Measurements from ENCODE around the gene CDC42EP1.
A peak's percentile ranks its signal among the peaks of the same experiment; 100 is the strongest.

CDC42EP1 gene

GRCh38 chr22:37551981-37552380, 8.3 kb upstream of the CDC42EP1 start:
- Histone ChIP-seq H3K9me3 (ENCODE audit: control insufficient read depth, low read length) (no peaks in the 10 kb centered on the region), H3K36me3 (ENCODE audit: control insufficient read depth, insufficient read depth, low read length, severe bottlenecking) (no peaks in the 10 kb centered on the region), H3K9ac (ENCODE audit: low read length) (no peak overlapping the region), H3K4me3 (ENCODE audit: low read length) (no peak overlapping the region), H3K4me1 (ENCODE audit: control insufficient read depth, insufficient read depth, low read length) (peaks cover 52% of the 10 kb centered on the region), H3K27me3 (replicated peaks; ENCODE audit: control insufficient read depth, insufficient read depth, low read length) (no peaks in the 10 kb centered on the region)
- no peak for DNase-seq (ENCODE audit: low read depth)

GRCh38 chr22:37552524-37553163, 7.6 kb upstream of the CDC42EP1 start:
- Histone ChIP-seq H3K9ac (ENCODE audit: low read length) (peak overlapping the region; percentile 48), H3K4me3 (ENCODE audit: low read length) (no peak overlapping the region), H3K4me1 (ENCODE audit: control insufficient read depth, insufficient read depth, low read length) (peaks cover 49% of the 10 kb centered on the region), H3K9me3 (ENCODE audit: control insufficient read depth, low read length) (no peaks in the 10 kb centered on the region), H3K36me3 (ENCODE audit: control insufficient read depth, insufficient read depth, low read length, severe bottlenecking) (no peaks in the 10 kb centered on the region), H3K27me3 (replicated peaks; ENCODE audit: control insufficient read depth, insufficient read depth, low read length) (no peaks in the 10 kb centered on the region)
- peak; percentile 53 for DNase-seq (ENCODE audit: low read depth)

DNA sequence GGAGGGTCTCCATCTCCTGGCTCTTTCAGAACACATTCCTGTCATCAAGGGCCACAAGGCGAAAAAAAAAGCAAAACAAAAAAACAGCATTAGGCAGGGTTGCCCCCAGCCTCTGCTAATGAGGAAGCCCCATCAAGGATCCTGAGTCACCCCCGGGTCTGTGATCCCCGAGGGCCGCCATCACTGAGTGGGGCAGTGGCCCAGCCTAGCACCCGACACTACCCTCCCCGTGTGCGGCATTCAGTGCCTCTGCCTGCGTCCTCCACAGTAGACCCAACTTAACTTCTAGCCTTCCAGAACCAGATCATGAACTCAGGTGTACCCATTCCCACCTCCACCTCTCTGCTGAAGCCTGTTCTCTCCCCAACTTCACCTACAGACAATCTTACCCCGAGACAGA, 6.6 kb upstream of the CDC42EP1 start:
- Histone ChIP-seq H3K27me3 (replicated peaks; ENCODE audit: control insufficient read depth, insufficient read depth, low read length) (no peaks in the 10 kb centered on the region), H3K9ac (ENCODE audit: low read length) (no peak overlapping the region), H3K4me3 (ENCODE audit: low read length) (no peak overlapping the region), H3K9me3 (ENCODE audit: control insufficient read depth, low read length) (no peaks in the 10 kb centered on the region), H3K36me3 (ENCODE audit: control insufficient read depth, insufficient read depth, low read length, severe bottlenecking) (no peaks in the 10 kb centered on the region), H3K4me1 (ENCODE audit: control insufficient read depth, insufficient read depth, low read length) (peaks cover 41% of the 10 kb centered on the region)
- DNase-seq (ENCODE audit: low read depth): no peak

DNA sequence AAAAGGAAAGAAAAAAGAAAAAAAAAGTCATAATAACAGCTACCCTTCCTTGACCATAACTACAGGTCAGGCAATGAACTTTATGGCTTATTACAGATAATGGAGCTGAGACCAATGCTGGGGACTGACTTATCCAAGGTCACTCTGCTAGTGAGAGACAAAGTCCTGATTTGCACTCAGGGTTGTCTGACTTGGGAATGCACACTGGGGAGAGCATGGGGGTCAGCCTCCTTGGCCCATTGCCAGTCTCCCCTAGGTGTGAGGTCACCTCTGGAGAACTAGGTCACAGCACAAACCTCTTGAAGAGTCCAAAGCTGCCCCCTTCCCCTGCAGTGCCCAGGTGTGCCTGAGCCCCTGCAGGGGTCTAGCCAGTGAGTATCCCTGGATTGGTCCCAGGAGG, 5.3 kb upstream of the CDC42EP1 start:
- no peak for DNase-seq (ENCODE audit: low read depth)
- H3K4me1 ChIP-seq (ENCODE audit: control insufficient read depth, insufficient read depth, low read length): peaks cover 35% of the 10 kb centered on the region
- no peaks in the 10 kb centered on the region for H3K27me3 ChIP-seq (replicated peaks; ENCODE audit: control insufficient read depth, insufficient read depth, low read length)
- no peak overlapping the region for H3K4me3 ChIP-seq (ENCODE audit: low read length)
- no peak overlapping the region for H3K9ac ChIP-seq (ENCODE audit: low read length)
- H3K36me3 ChIP-seq (ENCODE audit: control insufficient read depth, insufficient read depth, low read length, severe bottlenecking): no peaks in the 10 kb centered on the region
- H3K9me3 ChIP-seq (ENCODE audit: control insufficient read depth, low read length): no peaks in the 10 kb centered on the region

DNA sequence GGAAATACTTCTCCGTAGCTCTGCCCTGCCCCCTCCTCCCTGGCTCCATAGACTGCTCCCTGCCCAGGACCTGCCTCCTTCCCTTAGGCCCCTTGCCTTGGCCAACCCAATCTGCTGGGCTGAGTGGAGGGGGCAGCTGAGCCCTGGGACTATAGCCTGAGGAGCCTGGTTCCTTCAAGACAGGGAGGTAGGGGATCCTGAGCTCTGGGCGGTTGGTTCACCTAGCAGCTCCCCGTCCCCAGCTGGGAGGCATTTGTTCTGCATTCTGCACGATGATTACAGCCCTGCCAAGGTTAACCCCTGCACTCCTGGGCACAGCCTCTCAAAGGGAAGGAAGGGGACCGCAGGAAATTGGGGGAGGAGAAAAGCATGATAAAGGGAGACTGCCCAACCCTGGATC, 3.6 kb upstream of the CDC42EP1 start:
- Histone ChIP-seq H3K9ac (ENCODE audit: low read length) (no peak overlapping the region), H3K4me3 (ENCODE audit: low read length) (no peak overlapping the region), H3K36me3 (ENCODE audit: control insufficient read depth, insufficient read depth, low read length, severe bottlenecking) (no peaks in the 10 kb centered on the region), H3K27me3 (replicated peaks; ENCODE audit: control insufficient read depth, insufficient read depth, low read length) (no peaks in the 10 kb centered on the region), H3K4me1 (ENCODE audit: control insufficient read depth, insufficient read depth, low read length) (peaks cover 25% of the 10 kb centered on the region), H3K9me3 (ENCODE audit: control insufficient read depth, low read length) (no peaks in the 10 kb centered on the region)
- peak; percentile 38 for DNase-seq (ENCODE audit: low read depth)

DNA sequence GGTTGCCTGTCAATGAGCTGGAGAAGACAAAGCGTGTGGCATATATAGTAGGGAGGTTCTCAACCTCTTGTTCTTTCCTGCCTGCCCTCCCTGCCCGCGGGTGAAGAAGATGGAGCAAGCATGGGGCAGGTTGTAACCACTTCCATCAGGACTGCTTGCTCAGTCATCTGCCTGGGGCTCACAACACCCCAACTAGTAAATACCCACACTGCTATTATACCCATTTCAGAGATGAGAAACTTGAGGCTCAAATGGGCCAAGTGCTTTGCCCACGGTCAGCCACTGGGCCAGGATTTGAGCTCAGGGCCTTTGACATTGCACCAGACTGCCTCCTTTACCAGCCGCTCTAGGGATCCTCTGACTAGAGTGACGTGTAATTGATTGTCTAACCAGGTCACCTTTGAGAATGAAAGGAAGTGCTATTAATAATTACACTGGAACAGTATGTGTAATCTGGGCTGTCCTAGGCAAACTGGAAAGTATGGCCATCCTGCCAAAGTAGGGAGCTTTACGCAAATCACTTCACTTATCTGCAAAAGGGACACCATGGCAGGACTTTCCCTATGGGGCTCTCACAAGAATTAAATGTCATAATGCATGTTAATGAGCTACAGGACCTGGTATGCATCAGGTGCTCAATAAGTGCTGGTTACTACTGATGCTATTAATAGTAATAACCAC, 2.8 kb upstream of the CDC42EP1 start:
- H3K9ac ChIP-seq (ENCODE audit: low read length): no peak overlapping the region

GRCh38 chr22:37558815-37559214, 1.5 kb upstream of the CDC42EP1 start:
- H3K4me3 ChIP-seq (ENCODE audit: low read length): no peak overlapping the region
- H3K9me3 ChIP-seq (ENCODE audit: control insufficient read depth, low read length): no peaks in the 10 kb centered on the region
- H3K27me3 ChIP-seq (replicated peaks; ENCODE audit: control insufficient read depth, insufficient read depth, low read length): no peaks in the 10 kb centered on the region
- DNase-seq (ENCODE audit: low read depth): no peak
- H3K9ac ChIP-seq (ENCODE audit: low read length): peak overlapping the region; percentile 33
- H3K36me3 ChIP-seq (ENCODE audit: control insufficient read depth, insufficient read depth, low read length, severe bottlenecking): no peaks in the 10 kb centered on the region
- H3K4me1 ChIP-seq (ENCODE audit: control insufficient read depth, insufficient read depth, low read length): peaks cover 33% of the 10 kb centered on the region

More for the DNA sequence above, 2.8 kb upstream of the CDC42EP1 start:
- Histone ChIP-seq H3K27me3 (replicated peaks; ENCODE audit: control insufficient read depth, insufficient read depth, low read length) (no peaks in the 10 kb centered on the region), H3K4me3 (ENCODE audit: low read length) (no peak overlapping the region), H3K9me3 (ENCODE audit: control insufficient read depth, low read length) (no peaks in the 10 kb centered on the region), H3K4me1 (ENCODE audit: control insufficient read depth, insufficient read depth, low read length) (peaks cover 24% of the 10 kb centered on the region), H3K36me3 (ENCODE audit: control insufficient read depth, insufficient read depth, low read length, severe bottlenecking) (no peaks in the 10 kb centered on the region)
- DNase-seq (ENCODE audit: low read depth): no peak

GRCh38 chr22:37559521-37559900, 769 bp upstream of the CDC42EP1 start:
- Histone ChIP-seq H3K9me3 (ENCODE audit: control insufficient read depth, low read length) (no peaks in the 10 kb centered on the region), H3K27me3 (replicated peaks; ENCODE audit: control insufficient read depth, insufficient read depth, low read length) (no peaks in the 10 kb centered on the region), H3K9ac (ENCODE audit: low read length) (peak overlapping the region; percentile 94), H3K4me1 (ENCODE audit: control insufficient read depth, insufficient read depth, low read length) (peaks cover 40% of the 10 kb centered on the region), H3K4me3 (ENCODE audit: low read length) (peak overlapping the region; percentile 76), H3K36me3 (ENCODE audit: control insufficient read depth, insufficient read depth, low read length, severe bottlenecking) (peaks cover 2% of the 10 kb centered on the region)
- no peak for DNase-seq (ENCODE audit: low read depth)

- Histone ChIP-seq H3K9ac (ENCODE audit: low read length) (peak overlapping the region; percentile 98), H3K27me3 (replicated peaks; ENCODE audit: control insufficient read depth, insufficient read depth, low read length) (no peaks in the 10 kb centered on the region), H3K9me3 (ENCODE audit: control insufficient read depth, low read length) (no peaks in the 10 kb centered on the region), H3K36me3 (ENCODE audit: control insufficient read depth, insufficient read depth, low read length, severe bottlenecking) (peaks cover 4% of the 10 kb centered on the region), H3K4me3 (ENCODE audit: low read length) (peak overlapping the region; percentile 97), H3K4me1 (ENCODE audit: control insufficient read depth, insufficient read depth, low read length) (peaks cover 43% of the 10 kb centered on the region)
- peak; percentile 71 for DNase-seq (ENCODE audit: low read depth)
Observed at GRCh38 chr22:37560608-37561211, 430 bp downstream of the CDC42EP1 start.

GRCh38 chr22:37561212-37562048, 1.1 kb downstream of the CDC42EP1 start:
- no peaks in the 10 kb centered on the region for H3K27me3 ChIP-seq (replicated peaks; ENCODE audit: control insufficient read depth, insufficient read depth, low read length)
- H3K9ac ChIP-seq (ENCODE audit: low read length): peak overlapping the region; percentile 98
- peak; percentile 97 for DNase-seq (ENCODE audit: low read depth)
- H3K4me3 ChIP-seq (ENCODE audit: low read length): peak overlapping the region; percentile 97
- peaks cover 11% of the 10 kb centered on the region for H3K36me3 ChIP-seq (ENCODE audit: control insufficient read depth, insufficient read depth, low read length, severe bottlenecking)
- H3K4me1 ChIP-seq (ENCODE audit: control insufficient read depth, insufficient read depth, low read length): peaks cover 45% of the 10 kb centered on the region
- no peaks in the 10 kb centered on the region for H3K9me3 ChIP-seq (ENCODE audit: control insufficient read depth, low read length)
